GM23248 (cell line): ENCODE results near the gene SETBP1. TPM values are rescaled to one million over a fixed set of nuclear protein-coding genes. Genes with fewer than 3 reads are reported as not detected.
A peak's percentile ranks its signal among the peaks of the same experiment; 100 is the strongest.

Experiments used
- DNase-seq: peaks from one replicate; pipeline ENCODE4 v3.0.0-alpha.2; 2015
- H2AFZ ChIP-seq: fragments of 200-600 bp; sonication (generic); 2 replicates; pipeline ENCODE4 v1.6.1; 2016; ENCODE audit warnings: antibody characterized with exemption
- H3F3A ChIP-seq: fragments of 200-600 bp; sonication (generic); 2 replicates; pipeline ENCODE4 v1.6.1; 2016; ENCODE audit warnings: mild to moderate bottlenecking, antibody characterized with exemption, mixed run types; ENCODE audit not compliant: insufficient read depth
- H3K27ac ChIP-seq: fragments of 200-600 bp; sonication (generic); 2 replicates; pipeline ENCODE4 v1.5.1; 2016; ENCODE audit warnings: mild to moderate bottlenecking
- H3K27me3 ChIP-seq: fragments of 200-600 bp; sonication (generic); replicated peaks from 2 replicates; pipeline ENCODE4 v1.6.1; 2016; ENCODE audit warnings: mild to moderate bottlenecking; ENCODE audit not compliant: insufficient read depth
- H3K36me3 ChIP-seq: fragments of 200-600 bp; sonication (generic); 2 replicates; pipeline ENCODE4 v1.6.1; 2016; ENCODE audit warnings: low read depth, mild to moderate bottlenecking
- H3K4me1 ChIP-seq: fragments of 200-600 bp; sonication (generic); 2 replicates; pipeline ENCODE4 v1.6.1; 2016; ENCODE audit warnings: mild to moderate bottlenecking; ENCODE audit not compliant: insufficient read depth
- H3K4me2 ChIP-seq: fragments of 200-600 bp; sonication (generic); one replicate; pipeline ENCODE4 v1.6.1; 2016; ENCODE audit warnings: mild to moderate bottlenecking; ENCODE audit not compliant: unreplicated experiment
- H3K4me3 ChIP-seq: fragments of 200-600 bp; sonication (generic); 2 replicates; pipeline ENCODE4 v1.5.1; 2016; ENCODE audit warnings: mild to moderate bottlenecking
- H3K79me2 ChIP-seq: fragments of 200-600 bp; sonication (generic); 2 replicates; pipeline ENCODE4 v1.6.1; 2016; ENCODE audit warnings: mild to moderate bottlenecking; ENCODE audit not compliant: insufficient read depth
- H3K9ac ChIP-seq: fragments of 200-600 bp; sonication (generic); 2 replicates; pipeline ENCODE4 v1.6.1; 2016; ENCODE audit warnings: mild to moderate bottlenecking
- H3K9me2 ChIP-seq: fragments of 200-600 bp; sonication (generic); 2 replicates; pipeline ENCODE4 v1.6.1; 2016; ENCODE audit warnings: mixed run types, mild to moderate bottlenecking, moderate library complexity; ENCODE audit not compliant: insufficient read depth
- H3K9me3 ChIP-seq: fragments of 200-600 bp; sonication (generic); one replicate; pipeline ENCODE4 v1.6.1; 2017; ENCODE audit warnings: low read depth
- H4K20me1 ChIP-seq: fragments of 200-600 bp; sonication (generic); 2 replicates; pipeline ENCODE4 v1.6.0; 2016; ENCODE audit not compliant: insufficient read depth
- EZH2 ChIP-seq: fragments of 200-600 bp; sonication (generic); IDR thresholded peaks from 2 replicates; pipeline ENCODE4 v1.6.1; 2018; ENCODE audit warnings: antibody characterized with exemption, mild to moderate bottlenecking; ENCODE audit not compliant: insufficient read depth, poor library complexity, severe bottlenecking
- EZH2phosphoT487 ChIP-seq: fragments of 200-600 bp; sonication (generic); IDR thresholded peaks from 2 replicates; pipeline ENCODE4 v1.6.1; 2018; ENCODE audit warnings: antibody characterized with exemption, moderate library complexity, mild to moderate bottlenecking, low read depth; ENCODE audit not compliant: insufficient read depth
- WGBS, 2 experiments: methylation state at CpG; one replicate each; pipeline ENCODE4 v1.1.6; 2015 to 2017; ENCODE audit warnings: low lambda C conversion rate in 2 of 2, low coverage in 1 of 2; ENCODE audit errors: missing lambda C conversion rate in 2 of 2; 5-methylcytosine and 5-hydroxymethylcytosine counted together
- in situ Hi-C: fragments of 300-500 bp; cut with MboI; formaldehyde crosslinking; loops from 2 replicates; pipeline ENCODE4 v1.15.0; 2020
- polyA plus RNA-seq: library from polyadenylated mRNA; unstranded; fragments of >200 nt; fragmentation: Nextera tagmentation; extraction: Ambion mirVana; gene quantifications from 2 replicates; pipeline ENCODE4 v1.2.1, GENCODE V29; 2016
- total RNA-seq: library from RNA; depleted of rRNA; stranded (reverse); fragments of >200 nt; shearing (Covaris generic); gene quantifications from 2 replicates; pipeline ENCODE4 v1.2.3, GENCODE V29; 2014

The SETBP1 gene
- total and polyA plus RNA-seq, 2 experiments from 2014 or later: 1.3 to 4.1 TPM

DNA sequence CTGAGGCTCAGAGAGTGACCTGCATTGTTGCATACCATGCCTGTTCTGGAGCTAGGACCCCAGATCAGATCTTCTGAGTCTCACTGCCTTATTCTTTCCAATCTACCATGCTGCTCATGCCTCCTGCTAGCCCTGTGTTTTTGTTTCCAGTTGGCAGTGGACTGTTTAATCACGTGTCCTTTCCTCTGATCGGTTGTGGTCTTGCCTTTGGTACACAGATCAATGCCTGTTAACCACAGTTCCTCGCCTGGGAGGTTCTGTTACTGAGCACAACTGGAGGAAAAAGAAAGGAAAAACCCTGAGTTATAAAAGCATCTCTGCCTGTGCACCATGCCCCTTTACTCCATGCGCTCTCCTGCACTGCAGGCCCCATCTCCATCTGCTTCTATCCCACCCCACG, 329.1 kb downstream of the SETBP1 start:
- H3K4me1 ChIP-seq: peaks cover 40% of the 10 kb centered on the region
- no peaks in the 10 kb centered on the region for H3K9me2 ChIP-seq
- no peak overlapping the region for H2AFZ ChIP-seq
- no peaks in the 10 kb centered on the region for H4K20me1 ChIP-seq
- TF ChIP-seq EZH2 (no peak), EZH2phosphoT487 (no peak)
- H3K4me3 ChIP-seq: no peak overlapping the region
- in situ Hi-C loops: no loop called here
- no peak for DNase-seq
- H3K9ac ChIP-seq: no peak overlapping the region
- no peaks in the 10 kb centered on the region for H3K9me3 ChIP-seq
- H3K79me2 ChIP-seq: no peaks in the 10 kb centered on the region
- no peaks in the 10 kb centered on the region for H3K27me3 ChIP-seq
- H3K27ac ChIP-seq: no peak overlapping the region
- H3F3A ChIP-seq: peaks cover 26% of the 10 kb centered on the region
- WGBS, 2 experiments: 82 to 91% methylated on average over 5 of the region's 5 CpGs
- H3K4me2 ChIP-seq: no peak overlapping the region
- H3K36me3 ChIP-seq: no peaks in the 10 kb centered on the region

DNA sequence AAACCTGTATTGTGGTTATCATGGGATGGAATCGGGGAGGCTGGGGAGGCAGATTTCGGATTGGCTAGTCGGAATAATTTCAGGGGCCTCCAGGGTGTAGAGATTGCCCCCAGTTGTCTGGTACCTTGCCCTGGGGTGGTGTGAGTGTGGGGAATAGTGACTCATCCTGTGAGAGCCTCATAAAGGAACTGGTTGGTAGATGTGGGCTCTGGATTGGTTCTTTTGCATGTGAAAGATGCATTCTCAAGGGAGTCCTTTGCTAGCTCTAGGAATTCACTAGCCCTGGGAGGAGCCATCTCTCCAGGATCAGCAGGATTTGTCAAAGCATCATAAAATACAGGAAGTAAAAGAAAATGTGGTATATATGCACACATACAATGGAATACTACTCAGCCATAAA, 331.6 kb downstream of the SETBP1 start:
- no peak overlapping the region for H2AFZ ChIP-seq

DNA sequence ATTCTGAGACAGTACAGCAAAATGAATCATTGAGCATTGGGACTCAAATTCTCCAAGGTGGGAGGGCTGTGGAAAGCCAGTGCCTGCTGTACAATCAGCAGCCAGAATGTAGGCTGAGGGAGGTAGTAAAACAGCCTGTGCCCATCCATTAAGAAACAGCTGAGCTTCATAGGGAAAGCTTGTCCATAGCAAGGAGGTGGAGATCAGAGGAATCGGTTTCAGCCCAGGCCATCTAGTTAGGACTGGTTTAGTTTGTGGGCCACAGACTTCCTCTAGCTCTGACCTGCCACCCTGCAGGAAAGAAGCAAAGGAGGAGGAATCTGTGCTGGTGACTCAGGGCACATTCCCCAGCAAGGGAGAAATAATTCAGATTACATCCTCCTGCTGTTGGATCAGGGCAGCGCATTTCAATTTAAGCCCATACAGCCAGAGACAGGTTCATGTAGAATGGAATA, 333.4 kb downstream of the SETBP1 start:
- Histone ChIP-seq H3K4me3 (0 out of 2 replicates have a peak overlapping the region, but pooled peaks have one; percentile 7), H3K9ac (peak overlapping the region; percentile 35), H3F3A (peaks cover 6% of the 10 kb centered on the region), H4K20me1 (no peaks in the 10 kb centered on the region), H3K36me3 (no peaks in the 10 kb centered on the region), H2AFZ (peak overlapping the region; percentile 62), H3K4me1 (peaks cover 37% of the 10 kb centered on the region), H3K9me3 (no peaks in the 10 kb centered on the region), H3K79me2 (no peaks in the 10 kb centered on the region), H3K27me3 (no peaks in the 10 kb centered on the region), H3K4me2 (peak overlapping the region; percentile 44), H3K9me2 (no peaks in the 10 kb centered on the region), H3K27ac (peak overlapping the region; percentile 68)
- DNase-seq: peak; percentile 89
- in situ Hi-C loops: no loop called here
- 7 to 10% methylated on average over 2 of the region's 2 CpGs for WGBS, 2 experiments
- no peak for TF ChIP-seq EZH2
- TF ChIP-seq EZH2phosphoT487: no peak

More for the DNA sequence above, 331.6 kb downstream of the SETBP1 start:
- in situ Hi-C loops: no loop called here
- H3K79me2 ChIP-seq: no peaks in the 10 kb centered on the region
- no peaks in the 10 kb centered on the region for H3K9me2 ChIP-seq
- no peak overlapping the region for H3K27ac ChIP-seq
- peak; percentile 28 for DNase-seq
- TF ChIP-seq EZH2phosphoT487 (no peak), EZH2 (no peak)
- H3K27me3 ChIP-seq: no peaks in the 10 kb centered on the region
- no peaks in the 10 kb centered on the region for H3K9me3 ChIP-seq
- H3K4me2 ChIP-seq: no peak overlapping the region
- H3K4me1 ChIP-seq: peaks cover 48% of the 10 kb centered on the region
- no peaks in the 10 kb centered on the region for H4K20me1 ChIP-seq
- no peak overlapping the region for H3K9ac ChIP-seq
- 97% methylated on average over 3 of the region's 3 CpGs for WGBS, 2 experiments
- H3F3A ChIP-seq: peaks cover 20% of the 10 kb centered on the region
- H3K36me3 ChIP-seq: no peaks in the 10 kb centered on the region
- no peak overlapping the region for H3K4me3 ChIP-seq

DNA sequence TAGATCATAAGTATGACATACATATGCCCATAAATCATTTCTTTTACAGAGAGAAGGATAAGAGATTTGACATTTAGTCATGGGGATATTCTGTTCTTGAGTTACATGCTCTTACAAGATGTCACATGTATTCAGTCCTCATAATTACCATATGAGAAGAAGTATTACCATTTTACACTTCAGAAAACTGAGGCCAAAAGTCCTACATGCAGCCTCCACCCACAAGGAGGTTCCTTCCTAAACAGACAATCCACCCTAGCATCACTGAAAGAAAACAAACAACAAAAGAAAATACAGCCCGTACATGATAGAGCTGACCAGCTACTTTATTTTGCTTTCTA, 335.1 kb downstream of the SETBP1 start:
- Histone ChIP-seq H3K4me1 (peaks cover 38% of the 10 kb centered on the region), H3K27me3 (no peaks in the 10 kb centered on the region), H3K79me2 (no peaks in the 10 kb centered on the region), H4K20me1 (no peaks in the 10 kb centered on the region), H2AFZ (peak overlapping the region; percentile 56), H3K36me3 (no peaks in the 10 kb centered on the region), H3F3A (peaks cover 9% of the 10 kb centered on the region), H3K27ac (peak overlapping the region; percentile 10; the same call in 1 of the 2 replicates), H3K9me2 (no peaks in the 10 kb centered on the region), H3K9me3 (no peaks in the 10 kb centered on the region), H3K9ac (peak overlapping the region; percentile 47), H3K4me3 (peak overlapping the region; percentile 53), H3K4me2 (peak overlapping the region; percentile 82)
- in situ Hi-C loops: no loop called here
- no peak for DNase-seq
- 5 to 9% methylated on average over 1 of the region's 1 CpG for WGBS, 2 experiments
- TF ChIP-seq EZH2 (no peak), EZH2phosphoT487 (no peak)

DNA sequence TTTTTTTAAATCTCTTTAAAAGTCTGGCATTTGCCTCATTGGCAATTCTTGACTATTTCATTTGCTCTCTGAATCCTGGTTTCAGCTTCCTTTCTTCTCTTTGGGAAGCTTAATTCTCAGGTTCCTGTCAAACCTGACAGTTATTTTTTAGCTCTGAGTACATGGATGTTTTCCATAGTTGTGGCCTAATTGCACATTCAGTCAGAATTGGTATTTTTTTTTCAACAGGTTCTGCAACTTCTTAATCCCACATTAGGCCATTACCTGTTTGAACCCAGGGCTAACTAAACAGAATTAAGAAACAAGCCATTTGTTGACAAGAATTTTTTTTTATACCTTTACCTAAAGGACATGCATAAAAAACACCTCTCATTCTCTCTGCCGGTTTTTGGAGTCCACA, 338.8 kb downstream of the SETBP1 start:
- H3K36me3 ChIP-seq: no peaks in the 10 kb centered on the region
- H3K79me2 ChIP-seq: no peaks in the 10 kb centered on the region
- no peak for TF ChIP-seq EZH2
- TF ChIP-seq EZH2phosphoT487: no peak
- in situ Hi-C loops: no loop called here
- H3K9me2 ChIP-seq: no peaks in the 10 kb centered on the region
- no peaks in the 10 kb centered on the region for H3K9me3 ChIP-seq
- H3K27ac ChIP-seq: no peak overlapping the region
- no peaks in the 10 kb centered on the region for H3K27me3 ChIP-seq
- no peak overlapping the region for H2AFZ ChIP-seq
- peaks cover 41% of the 10 kb centered on the region for H3K4me1 ChIP-seq
- H3F3A ChIP-seq: 0 out of 2 replicates have a peak, but pooled peaks cover 4% of the 10 kb centered on the region
- no peak overlapping the region for H3K4me2 ChIP-seq
- H3K4me3 ChIP-seq: no peak overlapping the region
- DNase-seq: no peak
- 92 to 96% methylated on average over 1 of the region's 1 CpG for WGBS, 2 experiments
- H4K20me1 ChIP-seq: no peaks in the 10 kb centered on the region
- H3K9ac ChIP-seq: no peak overlapping the region
